GM19467 (cell line): ENCODE data around the gene SETD1A.
"Not testable (repeated sequence)": the region's sequence is repeated elsewhere in the genome, so short reads cannot be mapped to it uniquely, and the experiment has no call there.

ENCODE experiments used
- ATAC-seq: cut with Tn5 transposase; IDR thresholded peaks from one replicate; pipeline ENCODE4 v1.9.1; 2021; ENCODE audit warnings: mild to moderate bottlenecking, moderate library complexity; ENCODE audit not compliant: unreplicated experiment

The SETD1A gene

GRCh38 chr16:31011815-31012214 lies 54.3 kb downstream of the SETD1A start:
- not testable (repeated sequence) for ATAC-seq

- not testable (repeated sequence) for ATAC-seq
Measured at GRCh38 chr16:31013292-31013691, 55.7 kb downstream of the SETD1A start.

GRCh38 chr16:31016018-31016417 lies 58.5 kb downstream of the SETD1A start:
- ATAC-seq = no peak

- ATAC-seq = not testable (repeated sequence)
Measured at GRCh38 chr16:31017756-31018155, 60.2 kb downstream of the SETD1A start.

GRCh38 chr16:31020536-31020935 lies 63.0 kb downstream of the SETD1A start:
- ATAC-seq = no peak

GRCh38 chr16:31022544-31023251 lies 65.1 kb downstream of the SETD1A start:
- no peak for ATAC-seq

GRCh38 chr16:31023252-31023602 lies 65.7 kb downstream of the SETD1A start:
- ATAC-seq = no peak

GRCh38 chr16:31023627-31024226 lies 66.2 kb downstream of the SETD1A start:
- no peak for ATAC-seq

- no peak for ATAC-seq
Measured at GRCh38 chr16:31025339-31025738, 67.8 kb downstream of the SETD1A start.

GRCh38 chr16:31029272-31029671 lies 71.7 kb downstream of the SETD1A start:
- no peak for ATAC-seq

GRCh38 chr16:31031276-31031675 lies 73.7 kb downstream of the SETD1A start:
- ATAC-seq = no peak

GRCh38 chr16:31032736-31033708 lies 75.5 kb downstream of the SETD1A start, which contains the start of gene STX4:
TSS of gene STX4 (plus strand) at chr16:31033558. CDS start at chr16:31033806, 248 bp downstream.
- peak; percentile 75 for ATAC-seq

GRCh38 chr16:31033709-31034492 lies 76.3 kb downstream of the SETD1A start:
- ATAC-seq = peak; percentile 45
